ENCODE data around the gene TCF25.
"Not testable (repeated sequence)": the region's sequence is repeated elsewhere in the genome, so short reads cannot be mapped to it uniquely, and the experiment has no call there.

The TCF25 gene

DNA sequence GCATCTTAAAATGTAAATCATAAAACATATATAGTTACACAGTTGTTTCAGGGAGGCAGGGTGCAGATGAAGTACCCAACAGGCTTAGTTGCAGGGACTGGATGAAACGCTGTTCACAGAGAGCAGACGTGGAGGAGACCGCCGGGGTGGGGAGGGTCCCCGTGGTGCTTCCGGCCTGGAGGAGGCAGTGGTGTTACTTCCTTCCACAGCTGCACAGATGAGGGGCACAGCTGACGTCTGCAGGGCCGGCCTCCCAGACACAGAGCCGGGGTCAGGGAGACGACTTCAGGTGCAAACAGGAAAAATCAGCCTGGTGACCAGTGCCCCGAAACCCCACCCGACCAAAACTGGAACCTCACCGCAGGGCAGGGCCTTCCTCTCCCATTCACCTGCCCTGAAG, 28.0 kb upstream of the TCF25 start:
- DNase-seq (ENCODE audit: low spot score): no peak

GRCh38 chr16:89847051-89847939, 26.1 kb upstream of the TCF25 start:
- DNase-seq (ENCODE audit: low spot score): no peak

- no peak for DNase-seq (ENCODE audit: low spot score)
Measured at GRCh38 chr16:89847940-89848297, 25.5 kb upstream of the TCF25 start.

DNA sequence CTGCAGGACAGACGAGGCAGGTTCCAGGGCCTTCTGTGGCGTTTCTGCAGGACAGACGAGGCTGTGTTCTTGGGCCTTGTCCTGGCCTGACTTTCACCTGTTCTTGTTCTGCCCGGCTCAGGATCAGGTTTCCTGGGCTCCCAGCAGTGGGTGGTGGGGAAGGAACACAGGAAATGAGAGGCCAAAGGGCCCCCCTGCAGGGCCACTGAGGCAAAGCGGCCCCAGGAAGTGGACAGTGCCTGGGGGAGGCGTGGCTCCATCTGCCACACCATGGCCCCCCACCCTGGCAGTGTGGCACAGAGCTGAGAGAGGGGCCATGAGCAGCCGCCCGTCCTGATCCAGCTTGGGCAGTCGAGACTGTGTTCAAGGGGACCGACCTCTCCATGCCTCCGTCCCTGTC, 24.4 kb upstream of the TCF25 start:
- DNase-seq (ENCODE audit: low spot score): no peak

DNA sequence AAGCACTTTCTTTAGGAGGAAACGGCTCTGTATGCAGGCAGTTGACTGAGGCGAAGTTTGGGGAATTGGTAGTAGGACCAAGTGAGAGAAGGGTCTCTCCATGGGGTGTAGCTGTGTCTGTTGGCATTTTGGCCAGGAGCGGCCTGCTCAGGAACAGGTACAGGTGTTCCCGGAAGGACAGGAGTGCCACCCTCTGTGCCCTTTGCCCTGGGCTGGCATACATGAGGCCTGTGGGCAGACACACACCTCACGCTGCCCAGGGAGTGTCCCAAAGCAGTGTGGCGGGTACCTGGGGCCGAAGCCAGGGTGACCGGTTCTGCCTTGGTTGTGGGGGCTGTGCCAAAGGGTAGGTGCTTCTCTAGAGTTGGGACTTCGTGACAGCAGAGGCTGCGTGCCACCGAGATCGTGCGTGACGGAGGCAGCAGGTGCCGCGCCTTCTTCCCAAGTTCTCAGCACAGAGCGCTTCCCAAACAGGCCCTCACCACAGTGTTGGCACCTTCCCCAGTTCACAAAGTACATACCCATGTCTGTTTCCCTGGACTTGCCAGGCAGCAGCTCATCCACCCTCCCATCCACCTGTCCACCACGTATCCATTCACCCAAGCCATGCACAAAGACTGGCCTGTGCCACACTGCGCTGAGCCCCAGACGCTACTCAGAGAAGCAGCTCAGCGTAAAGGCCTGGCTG, 19.9 kb upstream of the TCF25 start:
- DNase-seq (ENCODE audit: low spot score): no peak

DNA sequence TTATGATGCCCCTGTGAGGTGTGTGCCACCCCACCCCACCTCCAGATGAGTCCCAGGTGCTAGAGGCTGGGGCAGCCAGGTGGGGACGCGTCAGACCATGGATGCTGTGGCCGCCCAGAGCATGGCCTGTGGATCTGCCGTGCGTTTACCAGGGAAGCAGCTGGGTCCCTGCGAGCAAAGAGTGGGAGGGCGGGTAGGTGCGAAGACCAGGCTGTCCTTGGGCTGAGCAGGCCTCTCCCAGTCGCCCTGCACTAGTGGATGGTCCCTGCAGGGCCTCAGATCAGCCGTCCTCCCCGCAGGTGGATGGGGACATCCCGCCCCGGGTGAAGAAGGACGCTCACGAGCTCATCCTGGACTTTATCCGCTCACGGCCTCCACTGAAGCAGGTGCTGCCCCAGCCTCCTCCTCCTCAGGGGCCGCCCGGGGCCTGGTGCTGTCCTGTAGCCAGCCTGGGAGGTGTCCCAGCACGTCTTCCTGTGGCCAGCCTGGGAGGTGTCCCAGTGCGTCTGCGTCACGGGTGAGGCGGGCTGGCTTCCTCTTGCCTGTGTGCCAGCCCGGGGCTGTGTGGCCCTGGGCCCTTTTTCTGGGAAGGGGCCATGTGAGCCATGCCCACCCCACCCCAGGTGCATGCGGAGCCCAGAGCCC, 18.0 kb upstream of the TCF25 start:
- DNase-seq (ENCODE audit: low spot score): no peak

- DNase-seq (ENCODE audit: low spot score): no peak
Measured at GRCh38 chr16:89855986-89856385, 17.4 kb upstream of the TCF25 start.

DNA sequence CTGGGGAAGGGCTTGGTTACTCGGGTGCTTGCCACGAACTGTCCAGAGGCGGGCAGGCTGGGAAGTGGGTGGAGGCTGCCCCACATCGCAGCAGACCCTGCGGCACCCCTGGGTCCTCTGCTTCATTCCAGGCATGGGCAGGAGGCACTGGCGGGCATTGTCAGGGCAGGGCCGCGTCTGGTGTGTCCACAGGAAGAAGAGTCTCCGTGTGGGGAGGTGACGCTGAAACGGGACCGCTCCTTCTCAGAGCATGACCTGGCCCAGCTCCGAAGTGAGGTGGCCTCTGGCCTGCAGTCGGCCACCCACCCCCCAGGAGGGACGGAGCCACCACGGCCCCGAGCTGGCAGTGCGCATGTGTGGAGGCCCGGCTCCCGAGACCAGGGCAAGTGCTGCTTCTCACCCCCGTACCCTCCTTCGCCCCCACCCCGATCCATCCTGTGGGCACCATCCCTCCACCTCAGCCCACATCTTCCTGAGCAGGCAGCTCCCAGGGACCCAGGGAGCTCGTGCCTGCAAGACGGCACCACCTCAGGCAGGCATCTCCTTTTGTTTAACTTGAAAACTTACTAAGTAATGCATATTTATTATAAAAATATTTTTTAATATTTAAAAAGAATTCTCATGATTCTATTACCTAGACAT, 14.3 kb upstream of the TCF25 start:
- no peak for DNase-seq (ENCODE audit: low spot score)

DNA sequence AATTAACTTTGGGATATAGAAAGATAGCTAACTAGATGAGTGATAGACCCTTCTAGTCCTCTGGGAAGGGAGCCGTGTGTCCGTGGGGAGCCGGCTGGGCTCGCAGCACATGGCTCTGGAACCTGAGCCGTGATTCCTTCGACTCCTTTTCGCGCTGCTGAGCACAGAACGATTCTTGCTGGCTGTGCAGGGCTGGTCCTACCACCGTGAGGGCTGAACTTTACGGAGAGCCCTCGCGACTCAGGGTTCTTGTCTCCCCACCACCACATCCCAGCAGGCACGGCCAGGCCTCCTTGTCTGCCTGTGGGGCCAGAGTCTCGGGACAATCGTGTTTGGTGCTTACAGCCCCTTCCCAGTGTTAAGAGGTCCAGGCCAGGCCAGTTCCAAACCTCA, 13.8 kb upstream of the TCF25 start:
- DNase-seq (ENCODE audit: low spot score): no peak

DNA sequence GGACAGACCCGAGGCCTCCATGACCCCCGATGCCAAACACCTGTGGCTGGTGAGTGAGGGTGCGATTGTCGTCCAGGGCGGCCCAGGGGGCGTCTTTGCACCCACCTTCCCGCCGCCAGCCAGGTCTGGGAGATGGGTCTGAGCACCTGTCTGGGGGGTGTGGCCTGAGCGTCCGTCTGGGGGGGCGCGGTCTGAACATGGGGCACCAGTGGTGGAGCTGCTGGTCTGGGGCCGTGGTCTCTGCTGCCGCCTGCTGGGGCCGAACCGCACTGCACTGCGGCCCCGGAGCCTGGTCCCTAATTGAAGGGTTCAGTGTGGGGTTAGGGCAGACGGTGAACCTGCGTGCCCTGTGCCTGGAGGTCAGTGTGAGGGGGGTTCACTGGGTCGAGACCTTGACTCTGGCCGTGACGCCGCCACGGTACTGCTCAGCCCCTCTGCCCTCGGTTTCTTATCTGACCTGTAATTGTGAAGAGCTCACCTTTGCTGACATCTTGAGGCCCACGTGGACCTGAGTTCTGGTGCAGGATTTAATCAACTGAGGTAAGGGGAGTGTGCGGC, 12.6 kb upstream of the TCF25 start:
- peak; percentile 43 for DNase-seq (ENCODE audit: low spot score)

DNA sequence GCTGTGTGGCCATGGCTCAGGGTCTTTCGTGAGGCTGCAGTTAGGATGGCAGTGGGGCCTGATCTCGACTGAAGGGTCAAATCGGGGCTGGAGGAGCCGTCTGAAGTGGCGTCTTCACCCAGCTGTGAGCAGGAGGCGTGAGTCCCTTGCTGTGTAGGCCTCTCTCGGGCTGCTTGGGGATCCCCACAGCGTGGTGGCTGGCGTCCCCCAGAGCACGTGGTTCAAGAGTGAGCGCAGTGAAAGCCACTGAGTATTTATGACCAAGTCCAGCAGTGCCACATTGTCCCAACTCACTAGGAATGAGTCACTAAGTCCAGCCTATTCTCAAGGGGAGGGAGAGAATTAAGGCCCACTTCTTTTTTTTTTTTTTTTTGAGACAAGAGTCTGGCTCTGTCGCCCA, 11.7 kb upstream of the TCF25 start:
- DNase-seq (ENCODE audit: low spot score): no peak

- DNase-seq (ENCODE audit: low spot score): no peak
Measured at GRCh38 chr16:89862732-89863131, 10.7 kb upstream of the TCF25 start.

DNA sequence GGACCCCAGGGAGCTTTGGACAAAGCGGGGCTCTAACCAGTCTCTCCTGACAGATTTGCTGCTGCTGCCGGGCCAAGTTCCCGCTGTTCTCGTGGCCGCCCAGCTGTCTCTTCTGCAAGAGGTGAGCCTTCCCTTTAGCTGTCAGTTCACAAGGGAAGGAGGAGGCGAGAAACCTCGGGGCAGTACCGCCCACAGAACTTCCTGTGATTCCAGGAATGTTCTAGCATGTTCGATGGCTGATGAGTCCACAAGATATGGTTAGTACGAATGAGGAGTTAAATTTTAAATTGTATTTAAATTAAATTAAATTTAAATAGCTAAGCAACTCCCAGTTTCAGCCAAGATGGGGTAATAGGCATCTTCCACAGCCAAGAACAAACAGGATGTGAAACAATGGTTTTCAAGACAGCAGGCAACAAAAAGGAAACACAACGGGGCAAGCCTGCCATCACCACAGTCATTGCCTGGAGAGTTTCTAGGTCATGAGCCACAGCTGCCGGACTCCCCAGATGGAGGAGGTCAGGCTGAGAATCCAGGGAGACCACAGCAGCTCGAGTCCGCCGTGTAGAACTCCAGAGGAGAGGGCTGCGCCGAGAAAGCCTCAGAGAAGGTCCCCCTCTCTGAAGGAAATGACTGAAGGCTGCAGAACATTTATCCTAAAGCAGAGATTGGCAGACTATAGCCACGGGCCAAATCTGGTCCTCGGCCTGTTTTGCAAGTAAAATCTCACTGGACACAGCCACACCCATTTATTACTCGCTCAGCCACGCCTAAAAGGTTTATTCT, 9.5 kb upstream of the TCF25 start:
- DNase-seq (ENCODE audit: low spot score): no peak

GRCh38 chr16:89864527-89864820, 8.9 kb upstream of the TCF25 start:
- DNase-seq (ENCODE audit: low spot score): no peak

- DNase-seq (ENCODE audit: low spot score): no peak
Measured at GRCh38 chr16:89867918-89868317, 5.5 kb upstream of the TCF25 start.

DNA sequence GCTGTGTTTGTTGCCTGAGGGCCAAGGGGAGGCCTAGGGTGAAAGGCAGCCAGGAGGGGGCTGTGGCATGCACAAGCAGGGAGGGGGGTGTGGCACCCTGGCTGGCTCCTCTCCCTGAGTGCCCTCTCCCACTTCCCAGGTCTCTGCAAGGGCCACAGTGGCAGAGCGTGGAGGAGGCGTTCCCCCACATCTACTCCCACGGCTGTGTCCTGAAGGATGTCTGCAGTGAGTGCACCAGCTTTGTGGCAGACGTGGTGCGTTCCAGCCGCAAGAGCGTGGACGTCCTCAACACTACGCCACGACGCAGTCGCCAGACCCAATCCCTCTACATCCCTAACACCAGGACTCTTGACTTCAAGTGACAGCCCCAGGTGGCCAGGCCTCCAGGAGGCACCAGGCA, 3.5 kb upstream of the TCF25 start:
- DNase-seq (ENCODE audit: low spot score): no peak

GRCh38 chr16:89870440-89870839, 3.0 kb upstream of the TCF25 start:
- no peak for DNase-seq (ENCODE audit: low spot score)

GRCh38 chr16:89871895-89872294, 1.5 kb upstream of the TCF25 start:
- DNase-seq (ENCODE audit: low spot score): no peak

GRCh38 chr16:89873972-89874689, 739 bp downstream of the TCF25 start:
- DNase-seq (ENCODE audit: low spot score): peak; percentile 90

- DNase-seq (ENCODE audit: low spot score): not testable (repeated sequence)
Measured at GRCh38 chr16:89879123-89879522, 5.7 kb downstream of the TCF25 start.
